GM20000 (cell line): ENCODE results near the gene MMP7.
"Not testable (repeated sequence)": the region's sequence is repeated elsewhere in the genome, so short reads cannot be mapped to it uniquely, and the experiment has no call there.

Experiments
- DNase-seq: peaks from one replicate; pipeline ENCODE4 v3.0.0; 2012; ENCODE audit warnings: low spot score
- CTCF ChIP-seq: IDR thresholded peaks from 2 replicates; pipeline ENCODE4 v1.5.1; 2012; ENCODE audit warnings: mild to moderate bottlenecking, control low read depth; ENCODE audit errors: extremely low read depth, missing control alignments

The MMP7 gene

DNA sequence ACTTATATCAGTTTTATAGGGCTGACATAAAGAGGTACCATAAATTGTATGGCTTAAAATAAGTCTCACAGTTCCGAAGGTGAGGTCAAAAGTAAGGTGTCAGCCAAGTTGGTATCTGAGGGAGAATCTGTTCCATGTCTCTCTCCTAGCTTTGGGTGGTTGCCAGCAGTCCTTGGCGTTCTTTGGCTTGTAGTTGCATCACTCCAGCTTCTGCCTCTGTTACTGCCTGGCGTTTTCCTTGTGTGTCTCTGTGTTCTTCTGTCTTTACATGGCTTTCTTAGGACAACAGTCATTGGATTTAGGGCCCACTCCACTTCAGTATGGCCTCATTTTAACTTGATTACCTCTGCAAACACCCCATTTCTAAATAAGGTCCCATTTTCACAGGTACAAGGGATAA is 16.7 kb downstream of the MMP7 start:
- no peak for TF ChIP-seq CTCF
- DNase-seq: no peak

DNA sequence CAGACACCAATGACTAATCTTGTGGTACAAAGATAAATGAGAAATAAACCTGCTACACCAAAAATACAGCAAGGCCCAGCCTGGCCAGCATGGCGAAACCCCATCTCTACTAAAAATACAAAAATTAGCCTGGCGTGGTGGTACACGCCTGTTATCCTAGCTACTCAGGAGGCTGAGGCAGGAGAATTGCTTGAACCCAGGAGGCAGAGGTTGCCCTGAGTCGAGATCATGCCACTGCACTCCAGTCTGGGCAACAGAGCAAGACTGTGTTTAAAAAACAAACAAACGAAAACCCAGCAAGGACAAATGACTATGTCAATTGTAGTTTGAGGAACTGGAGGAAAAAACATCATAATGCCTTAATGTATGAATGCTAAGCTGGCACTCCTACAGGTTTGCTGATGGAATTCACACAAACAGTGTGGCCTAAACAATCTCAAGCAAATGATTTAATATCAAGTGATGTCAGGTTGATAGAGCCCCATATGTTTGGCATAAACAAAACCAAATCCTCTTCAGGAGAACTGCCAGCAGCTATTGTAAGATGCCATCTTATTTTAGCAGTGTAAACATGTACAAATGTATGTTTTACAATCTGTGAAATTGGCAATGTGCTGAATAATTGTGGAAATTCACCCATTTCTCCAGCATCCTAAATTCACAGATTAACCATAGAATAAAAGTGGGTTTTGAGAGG is 20.0 kb downstream of the MMP7 start:
- DNase-seq: no peak
- no peak for TF ChIP-seq CTCF

DNA sequence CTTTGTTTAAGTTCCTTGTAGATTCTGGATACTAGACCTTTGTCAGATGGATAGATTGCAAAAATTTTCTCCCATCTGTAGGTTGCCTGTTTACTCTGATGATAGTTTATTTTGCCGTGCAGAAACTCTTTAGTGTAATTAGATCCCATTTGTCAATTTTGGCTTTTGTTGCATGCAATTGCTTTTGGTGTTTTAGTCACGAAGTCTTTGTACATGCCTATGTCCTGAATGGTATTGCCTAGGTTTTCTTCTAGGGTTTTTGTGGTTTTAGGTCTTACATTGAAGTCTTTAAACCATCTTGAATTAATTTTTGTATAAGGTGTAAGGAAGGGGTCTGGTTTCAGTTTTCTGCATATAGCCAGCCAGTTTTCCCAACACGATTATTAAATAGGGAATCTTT is 27.7 kb downstream of the MMP7 start:
- DNase-seq: not testable (repeated sequence)

DNA sequence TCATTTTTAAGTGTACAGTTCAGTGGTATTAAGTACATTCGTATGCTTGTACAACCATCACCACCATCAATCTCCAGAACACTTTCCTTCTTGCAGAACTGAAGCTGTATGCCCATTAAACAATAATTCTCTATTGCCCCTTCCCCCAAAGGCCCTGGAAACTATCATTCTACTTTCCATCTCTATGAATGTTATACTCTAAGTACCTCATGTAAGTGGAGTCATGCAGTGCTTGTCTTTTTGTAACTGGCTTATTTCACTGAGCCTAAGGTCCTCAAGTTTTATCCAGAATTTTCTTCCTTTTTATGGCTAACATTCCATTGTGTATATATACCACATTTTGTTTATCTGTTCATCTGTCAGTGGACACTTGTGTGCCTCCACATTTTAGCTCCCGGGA is 29.7 kb downstream of the MMP7 start:
- DNase-seq: no peak
- no peak for TF ChIP-seq CTCF

GRCh38 chr11:102499931-102500330 is 30.6 kb downstream of the MMP7 start:
- no peak for DNase-seq
- TF ChIP-seq CTCF: no peak

- DNase-seq: no peak
- TF ChIP-seq CTCF: no peak
Measured at GRCh38 chr11:102499151-102499550, 31.4 kb downstream of the MMP7 start.

DNA sequence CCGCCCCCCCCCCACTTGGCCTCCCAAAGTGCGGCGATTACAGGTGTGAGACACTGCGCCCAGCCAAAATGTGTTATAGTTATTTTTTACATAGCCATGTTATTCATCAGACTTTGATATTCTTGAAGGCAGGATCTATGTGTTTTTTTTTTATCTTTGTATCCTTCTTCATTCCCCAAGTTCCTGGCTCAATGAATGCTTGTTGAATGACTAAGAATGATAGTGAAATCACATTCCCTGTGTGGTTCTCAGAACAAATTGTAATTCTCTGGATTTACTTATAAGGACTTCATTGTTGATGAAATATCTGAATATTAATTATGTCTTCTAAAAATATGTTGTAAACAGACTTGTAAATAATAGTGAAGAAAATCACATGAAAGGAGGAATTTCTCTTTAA is 33.5 kb downstream of the MMP7 start:
- no peak for DNase-seq
- no peak for TF ChIP-seq CTCF

DNA sequence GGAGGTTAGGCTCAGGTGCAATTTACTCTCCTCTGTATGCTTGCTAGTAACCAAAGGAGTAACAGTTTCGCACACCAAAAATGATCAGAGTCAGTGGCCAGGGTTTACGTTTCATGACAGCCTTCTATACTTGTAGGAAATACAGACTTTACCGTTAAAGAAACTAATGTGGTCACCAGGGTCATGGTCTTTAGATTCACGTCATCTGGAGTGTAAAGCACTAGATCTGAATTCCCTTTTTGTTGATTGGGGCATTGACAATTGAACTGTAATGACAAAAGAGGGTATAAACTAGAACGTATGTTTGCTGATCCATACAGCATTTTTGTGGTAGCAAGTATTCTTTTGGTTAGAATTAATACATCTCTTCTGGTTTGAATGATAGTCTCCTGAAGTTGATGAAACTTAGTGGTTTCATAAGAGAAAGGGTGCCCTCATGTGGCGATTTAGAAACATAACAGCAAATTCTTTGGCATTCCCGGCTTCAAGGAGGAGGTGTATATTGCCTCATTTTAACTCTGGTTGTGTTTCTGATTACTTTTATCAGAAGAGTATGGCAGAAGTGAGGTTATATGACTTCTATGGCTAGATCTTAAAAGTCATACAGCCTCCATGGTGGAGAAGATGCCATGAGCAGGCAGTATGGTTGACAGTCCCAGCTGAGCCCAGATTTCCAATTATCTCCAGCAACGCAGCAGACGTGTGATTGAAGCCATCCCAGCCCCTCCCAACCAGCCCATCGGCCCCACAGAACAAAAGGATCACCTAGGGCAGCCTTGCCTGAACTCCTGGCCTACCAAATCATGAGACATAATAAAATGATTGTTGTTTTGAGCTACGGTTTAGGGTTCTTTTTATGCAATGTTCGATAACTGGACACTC is 35.1 kb downstream of the MMP7 start:
- TF ChIP-seq CTCF: peak; percentile 15
- peak; percentile 53 for DNase-seq
